G401 (cell line): Measurements from ENCODE around the gene SH3PXD2A. TPM values are rescaled to one million over a fixed set of nuclear protein-coding genes. Genes with fewer than 3 reads are reported as not detected.

ENCODE experiments used
- DNase-seq: peaks from one replicate; pipeline ENCODE4 v3.0.0-alpha.2; 2015; ENCODE audit warnings: low spot score
- in situ Hi-C: cut with HindIII; loops from 2 replicates; pipeline ENCODE4 v1.10.0; 2016; ENCODE audit warnings: low sequenced_read_pairs, mixed read lengths
- total RNA-seq: library from RNA; depleted of rRNA; stranded (reverse); fragments of >200 nt; shearing (Covaris generic); gene quantifications from 2 replicates; pipeline ENCODE4 v1.2.3, GENCODE V29; 2014

Gene SH3PXD2A
- total RNA-seq, 1 experiment from 2014 or later = 19.1 TPM

DNA sequence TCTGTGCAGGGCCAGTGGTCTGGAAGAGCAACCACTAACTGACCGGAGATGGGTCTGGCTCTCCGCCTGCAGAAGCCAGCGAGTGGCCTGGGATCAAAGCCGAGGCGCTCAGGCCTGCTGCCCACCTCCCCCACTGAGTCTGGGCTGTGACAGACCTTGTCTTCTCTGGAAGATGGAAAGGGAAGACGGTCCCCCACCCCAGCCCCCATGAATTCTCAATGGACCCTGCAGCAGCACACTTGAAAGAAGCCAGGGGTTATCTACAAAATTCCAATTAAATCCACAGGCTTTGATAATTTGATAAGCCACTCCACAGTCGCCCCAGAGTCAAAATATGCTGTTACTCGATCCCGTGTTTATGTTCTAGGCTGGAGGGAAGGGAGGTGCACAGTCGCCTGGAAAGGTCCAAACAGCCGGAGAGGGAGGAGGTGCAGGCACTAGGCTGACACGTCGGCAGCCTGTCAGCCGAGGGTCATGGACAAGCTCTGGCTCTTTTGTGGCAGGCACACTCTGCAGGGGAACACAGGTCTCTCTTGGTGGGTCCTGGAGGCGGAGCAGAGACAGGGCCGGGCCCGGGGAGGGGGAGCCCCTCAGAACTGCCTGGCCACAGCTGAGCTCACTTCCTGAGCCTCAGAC is 134.9 kb downstream of the SH3PXD2A start:
- DNase-seq = peak; percentile 95
- in situ Hi-C loops = no loop called here

DNA sequence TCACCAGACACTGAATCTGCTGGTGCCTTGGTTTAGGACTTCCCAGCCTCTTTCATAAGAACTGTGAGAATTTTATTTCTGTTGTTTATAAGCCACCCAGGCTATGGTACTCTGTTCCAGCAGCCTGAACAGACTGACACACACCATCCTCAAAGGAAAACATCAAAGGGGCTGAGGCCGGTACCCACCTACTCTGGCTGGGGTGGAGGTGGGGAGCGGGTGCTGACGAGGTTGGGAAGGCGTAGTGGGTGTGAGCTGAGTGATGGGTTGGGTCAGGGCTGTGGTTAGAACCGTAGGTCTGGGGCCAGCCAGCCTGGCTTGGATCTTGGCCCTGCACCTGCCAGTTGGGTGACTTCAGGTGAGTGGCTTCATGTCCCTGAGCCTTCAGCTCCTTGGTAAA is 136.3 kb downstream of the SH3PXD2A start:
- in situ Hi-C loops = no loop called here
- no peak for DNase-seq

GRCh38 chr10:103718247-103718620 is 137.1 kb downstream of the SH3PXD2A start:
- in situ Hi-C loops = no loop called here
- no peak for DNase-seq

DNA sequence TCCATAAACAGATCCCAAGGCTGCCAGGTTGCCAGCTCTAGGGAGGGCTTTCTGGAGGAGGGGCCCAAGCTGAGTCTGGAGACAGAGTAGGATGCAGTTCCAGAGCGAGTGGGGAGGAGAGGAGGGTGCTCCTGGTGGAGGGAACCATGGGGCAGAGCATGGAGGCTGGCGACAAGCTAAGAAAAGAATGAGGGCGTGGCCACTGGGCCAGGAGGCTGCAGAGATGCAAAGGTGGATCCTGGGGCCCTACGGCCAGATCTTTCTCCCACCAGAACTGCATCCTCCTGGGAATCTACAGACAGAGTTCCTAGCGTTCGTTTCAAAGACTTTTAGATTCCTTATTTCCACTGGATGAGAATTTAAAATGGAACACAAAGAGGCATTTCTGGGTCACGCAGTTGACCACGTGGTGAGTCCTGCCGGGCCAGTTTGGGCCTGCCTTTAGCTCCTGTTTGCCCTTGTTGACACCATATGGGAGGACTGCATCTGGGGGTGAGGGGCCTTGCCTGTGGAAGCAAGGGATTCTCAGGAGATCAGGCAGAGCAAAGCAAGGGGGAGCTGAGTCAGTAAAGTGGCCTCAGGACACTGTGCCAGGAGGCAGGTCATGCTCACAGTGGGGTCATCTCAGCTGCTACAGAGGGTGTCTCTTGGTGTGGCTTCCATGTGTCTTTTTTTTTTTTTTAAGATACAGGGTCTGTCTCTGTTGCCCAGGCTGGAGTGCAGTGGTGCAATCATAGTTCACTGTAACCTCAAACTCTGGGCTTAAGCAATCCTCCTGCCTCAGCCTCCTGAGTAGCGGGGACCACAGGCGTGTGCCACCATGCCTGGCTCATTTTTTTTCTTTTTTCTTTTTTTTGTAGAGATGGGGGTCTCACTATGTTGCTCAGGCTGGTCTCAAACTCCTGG is 137.8 kb downstream of the SH3PXD2A start:
- in situ Hi-C loops = no loop called here
- DNase-seq = no peak

GRCh38 chr10:103716206-103717160 is 138.9 kb downstream of the SH3PXD2A start:
- in situ Hi-C loops = no loop called here
- DNase-seq = no peak

DNA sequence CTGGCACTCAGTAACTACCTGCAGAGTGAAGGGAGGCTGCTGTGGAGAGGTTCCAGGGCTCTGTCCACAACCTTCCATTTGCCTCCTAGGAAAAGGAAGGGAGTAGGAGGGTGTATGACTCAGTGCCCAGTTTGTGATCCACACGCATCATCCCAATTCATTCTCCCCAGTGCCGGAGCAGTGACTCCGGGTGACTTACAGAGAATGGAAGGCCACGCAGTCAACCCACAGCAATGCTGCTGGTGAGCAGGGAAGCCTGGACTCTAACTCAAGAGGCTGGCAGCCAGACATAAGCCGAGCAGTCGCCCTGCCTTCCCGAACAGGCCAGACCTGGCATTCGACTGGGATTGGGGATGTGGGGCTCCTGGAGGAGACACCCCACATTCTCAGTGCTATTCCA is 139.9 kb downstream of the SH3PXD2A start:
- in situ Hi-C loops = no loop called here
- peak; percentile 55 for DNase-seq

DNA sequence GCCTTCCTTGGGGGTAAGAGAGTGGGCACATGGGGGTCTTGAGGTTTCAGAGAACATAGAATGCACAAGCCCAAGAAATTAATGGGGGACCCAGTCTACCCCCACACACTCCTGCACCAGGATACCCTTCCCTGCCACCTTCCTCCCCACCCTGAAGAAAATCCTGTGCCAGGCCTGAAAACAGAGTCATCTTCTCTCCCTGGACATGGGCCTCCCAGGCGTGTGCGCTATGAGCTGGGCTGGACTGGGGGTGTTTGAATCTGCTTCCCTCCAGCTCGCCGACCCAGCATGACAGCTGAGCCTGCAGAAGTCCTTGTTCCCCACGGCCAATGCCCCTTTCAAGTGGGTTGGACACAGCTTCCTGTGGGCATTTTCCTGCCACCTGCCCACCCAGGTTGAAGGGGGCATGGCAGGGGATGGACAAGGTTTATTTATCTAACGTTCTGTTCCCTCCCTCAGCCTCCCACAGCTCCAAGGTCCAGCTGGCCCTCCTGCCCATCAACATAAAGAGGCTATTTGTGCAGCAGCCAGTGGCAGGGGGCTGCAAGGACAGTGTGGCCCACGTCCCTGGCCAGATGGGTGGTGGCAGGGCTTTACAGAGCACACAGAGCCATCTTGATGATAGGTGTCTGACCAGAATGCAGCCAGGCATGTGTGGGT is 141.0 kb downstream of the SH3PXD2A start:
- in situ Hi-C loops = no loop called here
- DNase-seq = no peak

DNA sequence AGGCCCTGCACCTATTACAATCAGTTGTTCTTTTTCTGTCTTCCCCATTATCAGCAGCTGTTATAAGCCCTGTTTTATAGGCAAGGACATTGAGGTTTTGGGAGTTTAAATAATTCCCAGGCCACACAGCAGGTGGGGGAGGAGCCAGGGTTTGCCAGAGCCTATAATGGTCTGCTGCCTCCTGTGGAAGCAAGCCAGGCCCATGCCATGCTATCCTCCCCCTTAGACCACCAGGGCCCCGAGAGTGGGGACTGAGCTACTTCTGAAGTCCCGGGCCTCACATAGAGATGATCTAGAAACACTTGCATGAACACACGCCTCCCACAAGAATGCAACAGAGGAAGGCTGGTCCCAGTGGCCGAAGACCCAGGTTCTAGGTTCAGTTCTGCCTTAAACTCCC is 141.7 kb downstream of the SH3PXD2A start:
- no peak for DNase-seq
- in situ Hi-C loops = no loop called here

DNA sequence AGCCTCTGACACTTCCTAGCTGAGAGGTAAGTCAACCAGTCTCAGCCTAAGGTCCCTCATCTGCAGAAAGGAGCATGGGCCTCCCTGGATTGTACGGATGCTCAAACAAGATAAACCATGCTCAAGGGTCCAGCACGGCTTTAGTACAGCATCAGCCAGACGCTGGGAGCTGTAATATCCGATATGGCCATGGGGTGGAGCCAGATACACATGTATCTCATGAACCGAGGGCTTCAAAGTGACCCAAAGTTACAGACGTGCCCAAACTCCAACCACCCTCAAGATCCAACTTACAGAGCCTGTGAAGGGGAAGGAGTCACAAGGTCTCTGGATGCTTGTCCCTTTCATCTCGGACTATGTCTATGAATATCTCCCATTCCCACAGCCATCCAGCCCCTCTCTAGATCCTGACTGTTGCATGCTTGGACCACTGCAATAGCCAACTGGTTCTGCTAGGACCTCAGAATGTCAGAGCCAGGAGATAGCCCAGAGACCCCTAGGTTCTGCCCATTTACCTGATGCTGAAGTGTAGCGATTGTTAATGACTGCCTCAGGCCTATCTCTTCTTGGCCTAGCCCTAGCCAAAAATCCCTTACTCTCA is 142.4 kb downstream of the SH3PXD2A start:
- in situ Hi-C loops = no loop called here
- DNase-seq = peak; percentile 86

- in situ Hi-C loops = no loop called here
- no peak for DNase-seq
Measured at GRCh38 chr10:103712146-103712545, 143.2 kb downstream of the SH3PXD2A start.

GRCh38 chr10:103711351-103711994 is 143.9 kb downstream of the SH3PXD2A start:
- no peak for DNase-seq
- in situ Hi-C loops = no loop called here

GRCh38 chr10:103710490-103710889 is 144.9 kb downstream of the SH3PXD2A start:
- in situ Hi-C loops = no loop called here
- DNase-seq = no peak

DNA sequence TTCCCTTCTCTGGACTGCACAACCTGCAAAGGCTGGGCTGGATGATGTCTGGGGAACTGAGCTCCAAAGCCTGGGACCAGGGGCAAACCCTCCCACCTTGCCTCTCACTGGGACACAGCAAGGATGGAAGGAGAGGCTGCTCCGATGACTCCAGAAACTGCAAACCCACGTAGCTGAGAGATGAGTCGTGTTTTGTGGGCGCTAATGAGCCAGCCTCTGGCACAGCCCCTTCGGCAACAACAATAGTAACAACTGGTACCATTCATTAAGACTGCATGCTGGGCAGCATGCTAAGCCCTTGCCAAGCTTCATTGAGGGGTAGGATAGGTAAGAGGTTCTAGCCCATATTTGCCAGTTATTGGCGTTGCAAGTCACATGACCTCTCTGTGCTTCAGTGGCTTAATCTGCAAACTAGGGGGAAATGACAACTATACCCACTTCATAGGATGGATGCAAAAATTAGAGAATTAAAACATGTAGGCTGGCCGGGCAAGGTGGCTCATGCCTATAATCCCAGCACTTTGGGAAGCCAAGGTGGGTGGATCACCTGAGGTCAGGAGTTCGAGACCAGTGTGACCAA is 145.9 kb downstream of the SH3PXD2A start:
- no peak for DNase-seq
- in situ Hi-C loops = no loop called here

GRCh38 chr10:103708627-103709288 is 146.6 kb downstream of the SH3PXD2A start:
- DNase-seq = peak; percentile 83
- in situ Hi-C loops = no loop called here

DNA sequence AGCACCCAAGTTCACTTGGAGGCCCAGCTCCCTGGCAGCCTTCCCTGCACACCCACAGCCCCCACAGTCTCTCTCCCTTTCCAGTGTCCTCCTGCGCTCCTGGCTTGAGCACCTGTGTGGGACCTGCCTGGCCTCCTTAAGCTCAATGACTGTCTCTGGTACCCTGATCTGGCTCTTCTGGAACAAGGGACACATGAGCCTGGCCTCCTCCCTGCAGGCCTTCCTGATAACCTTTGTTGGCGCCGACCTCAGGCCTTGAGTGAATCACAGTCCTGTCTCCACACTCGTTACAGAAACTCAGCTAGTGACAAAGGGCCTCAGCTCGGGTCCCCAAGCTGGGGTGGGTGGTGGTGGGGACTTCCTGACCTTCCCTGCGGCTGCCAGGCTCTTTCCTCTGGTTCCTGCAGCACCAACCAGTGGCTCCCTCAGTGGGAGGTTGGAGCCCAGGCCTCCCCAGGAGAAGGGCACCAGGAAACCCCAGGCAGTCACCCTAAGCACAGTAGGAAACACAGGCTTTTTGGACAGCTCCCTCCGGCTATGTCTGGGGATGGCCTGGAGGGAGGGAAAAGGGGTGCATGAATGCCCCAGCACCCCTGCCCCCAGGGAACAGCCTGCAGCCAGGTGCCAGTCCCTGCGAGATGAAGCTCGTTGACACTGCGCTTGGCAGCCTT is 147.3 kb downstream of the SH3PXD2A start:
- in situ Hi-C loops = no loop called here
- DNase-seq = no peak

DNA sequence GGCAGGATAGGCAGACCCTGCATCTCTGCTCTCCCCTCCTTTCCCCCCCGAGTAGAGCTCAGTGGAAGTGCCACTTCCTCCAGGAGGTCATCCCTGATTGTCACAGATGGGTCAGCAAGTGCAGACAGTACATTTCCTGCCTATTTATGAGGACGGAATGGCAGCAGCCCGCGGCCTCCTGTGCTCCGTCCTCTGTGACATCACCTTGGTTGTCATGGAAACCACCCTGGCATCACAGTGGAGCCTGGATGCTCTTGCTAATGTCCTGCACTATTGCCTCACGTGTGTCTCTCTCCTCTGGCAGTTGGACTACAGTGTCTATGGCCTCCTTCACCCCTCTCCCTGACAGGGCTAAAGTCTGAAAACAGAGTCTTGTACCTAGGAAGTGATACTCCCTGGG is 148.6 kb downstream of the SH3PXD2A start:
- peak; percentile 88 for DNase-seq
- in situ Hi-C loops = no loop called here

DNA sequence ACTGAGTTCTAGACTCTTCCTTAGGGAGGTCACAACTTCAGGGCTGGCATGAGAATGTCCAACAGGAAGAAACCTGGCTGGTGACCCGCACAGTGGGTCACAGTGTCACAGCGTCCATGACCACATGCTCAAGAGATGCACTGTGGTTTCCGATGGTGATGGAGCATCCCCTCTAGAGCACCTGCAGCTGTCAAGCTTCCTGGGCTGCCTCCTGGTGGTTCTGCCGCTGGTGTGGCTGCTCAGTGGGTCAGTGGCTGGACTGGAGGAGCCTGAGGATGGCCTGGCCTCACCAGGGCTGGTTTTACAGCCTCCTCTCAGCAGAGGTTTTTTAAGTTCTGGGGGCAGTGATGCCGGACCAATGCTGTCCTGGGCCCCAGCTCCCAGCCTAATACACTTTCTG is 149.3 kb downstream of the SH3PXD2A start:
- in situ Hi-C loops = no loop called here
- no peak for DNase-seq
